GM19043 (cell line): ENCODE results near the gene FAM83D.
"Not testable (repeated sequence)": the region's sequence is repeated elsewhere in the genome, so short reads cannot be mapped to it uniquely, and the experiment has no call there.

Experiments used
- ATAC-seq: cut with Tn5 transposase; IDR thresholded peaks from one replicate; pipeline ENCODE4 v1.9.1; 2021; ENCODE audit warnings: low read depth; ENCODE audit not compliant: unreplicated experiment

FAM83D gene

GRCh38 chr20:38932457-38933120 is 6.4 kb downstream of the FAM83D start:
- no peak for ATAC-seq

GRCh38 chr20:38934530-38934929 is 8.3 kb downstream of the FAM83D start:
- no peak for ATAC-seq

GRCh38 chr20:38935285-38935684 is 9.1 kb downstream of the FAM83D start:
- ATAC-seq: no peak

- no peak for ATAC-seq
Measured at GRCh38 chr20:38935967-38936407, 9.8 kb downstream of the FAM83D start.

GRCh38 chr20:38937000-38937399 is 10.8 kb downstream of the FAM83D start:
- ATAC-seq: no peak

GRCh38 chr20:38937978-38938473 is 11.8 kb downstream of the FAM83D start:
- no peak for ATAC-seq

- ATAC-seq: no peak
Measured at GRCh38 chr20:38939686-38940085, 13.5 kb downstream of the FAM83D start.

GRCh38 chr20:38940644-38941043 is 14.4 kb downstream of the FAM83D start:
- no peak for ATAC-seq

GRCh38 chr20:38941726-38942389 is 15.6 kb downstream of the FAM83D start:
- no peak for ATAC-seq

GRCh38 chr20:38945012-38945411 is 18.8 kb downstream of the FAM83D start:
- no peak for ATAC-seq

- no peak for ATAC-seq
Measured at GRCh38 chr20:38946836-38947235, 20.6 kb downstream of the FAM83D start.

- ATAC-seq: no peak
Measured at GRCh38 chr20:38947931-38948362, 21.7 kb downstream of the FAM83D start.

GRCh38 chr20:38950254-38950653 is 24.0 kb downstream of the FAM83D start:
- no peak for ATAC-seq

GRCh38 chr20:38951611-38952010 is 25.4 kb downstream of the FAM83D start:
- no peak for ATAC-seq

GRCh38 chr20:38952153-38952552 is 25.9 kb downstream of the FAM83D start:
- ATAC-seq: no peak

GRCh38 chr20:38953630-38954340 is 27.6 kb downstream of the FAM83D start:
- ATAC-seq: no peak

- ATAC-seq: no peak
Measured at GRCh38 chr20:38957235-38957876, 31.1 kb downstream of the FAM83D start.

- no peak for ATAC-seq
Measured at GRCh38 chr20:38957915-38958485, 31.8 kb downstream of the FAM83D start.

GRCh38 chr20:38960187-38960687 is 34.0 kb downstream of the FAM83D start:
- not testable (repeated sequence) for ATAC-seq

- no peak for ATAC-seq
Measured at GRCh38 chr20:38961530-38962043, 35.4 kb downstream of the FAM83D start.
